ENCODE results near the gene GNAQ.

DNA sequence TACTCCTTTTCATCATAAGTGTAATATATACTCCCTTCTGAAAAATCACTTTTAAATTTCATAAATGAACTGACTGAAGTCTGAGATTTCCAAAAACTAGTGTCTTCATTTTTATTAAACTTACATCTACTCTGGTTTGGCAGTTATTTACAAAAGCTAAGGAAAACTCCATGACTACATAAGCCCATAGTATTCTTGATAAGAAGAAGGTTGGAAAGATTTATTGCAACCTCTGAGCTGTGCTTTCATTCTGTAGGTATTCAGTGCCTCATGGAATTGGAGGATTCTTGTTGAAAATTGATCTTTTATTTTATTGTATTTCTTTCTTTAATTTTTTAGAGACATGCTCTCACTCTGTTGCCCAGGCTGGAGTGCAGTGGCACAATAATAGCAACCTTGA, 41.7 kb downstream of the GNAQ start:
- no peak for TF ChIP-seq CTCF (optimal IDR thresholded peaks at IDR 0.05 in 1 of 3, IDR thresholded peaks at IDR 0.05 in 1 of 3, conservative IDR thresholded peaks at IDR 0.05 in 1 of 3; ENCODE audit: extremely low read depth in 1 of 3, insufficient read depth in 2 of 3, low read length in 3 of 3)
- TF ChIP-seq EZH2 (IDR thresholded peaks at IDR 0.05; ENCODE audit: low read length): no peak

Measured in keratinocyte (primary cell).